ENCODE data around the gene FAM9C.

The FAM9C gene

GRCh38 chrX:12996934-12997435 lies 47.4 kb downstream of the FAM9C start:
- no peak overlapping the region for H3K4me3 ChIP-seq (replicated peaks; ENCODE audit: low read depth, low read length)
- TF ChIP-seq CTCF (IDR thresholded peaks at IDR 0.05; ENCODE audit: low read length, missing control alignments), result no peak
- DNase-seq (ENCODE audit: low read depth), result no peak

- no peak overlapping the region for H3K4me3 ChIP-seq (replicated peaks; ENCODE audit: low read depth, low read length)
- TF ChIP-seq CTCF (IDR thresholded peaks at IDR 0.05; ENCODE audit: low read length, missing control alignments), result no peak
- no peak for DNase-seq (ENCODE audit: low read depth)
Measured at GRCh38 chrX:12994321-12994720, 50.1 kb downstream of the FAM9C start.

- TF ChIP-seq CTCF (IDR thresholded peaks at IDR 0.05; ENCODE audit: low read length, missing control alignments), result no peak
- no peak overlapping the region for H3K4me3 ChIP-seq (replicated peaks; ENCODE audit: low read depth, low read length)
- DNase-seq (ENCODE audit: low read depth), result no peak
Measured at GRCh38 chrX:12993826-12994225, 50.6 kb downstream of the FAM9C start.

GRCh38 chrX:12992544-12993118 lies 51.8 kb downstream of the FAM9C start:
- no peak for TF ChIP-seq CTCF (IDR thresholded peaks at IDR 0.05; ENCODE audit: low read length, missing control alignments)
- DNase-seq (ENCODE audit: low read depth), result no peak
- no peak overlapping the region for H3K4me3 ChIP-seq (replicated peaks; ENCODE audit: low read depth, low read length)

GRCh38 chrX:12991575-12991974 lies 52.8 kb downstream of the FAM9C start:
- no peak for DNase-seq (ENCODE audit: low read depth)
- TF ChIP-seq CTCF (IDR thresholded peaks at IDR 0.05; ENCODE audit: low read length, missing control alignments), result no peak
- H3K4me3 ChIP-seq (replicated peaks; ENCODE audit: low read depth, low read length), result no peak overlapping the region

- H3K4me3 ChIP-seq (replicated peaks; ENCODE audit: low read depth, low read length), result no peak overlapping the region
- DNase-seq (ENCODE audit: low read depth), result no peak
- TF ChIP-seq CTCF (IDR thresholded peaks at IDR 0.05; ENCODE audit: low read length, missing control alignments), result no peak
Measured at GRCh38 chrX:12989461-12989860, 55.0 kb downstream of the FAM9C start.

- peak; percentile 75 for DNase-seq (ENCODE audit: low read depth)
- H3K4me3 ChIP-seq (replicated peaks; ENCODE audit: low read depth, low read length), result no peak overlapping the region
- TF ChIP-seq CTCF (IDR thresholded peaks at IDR 0.05; ENCODE audit: low read length, missing control alignments), result no peak
Measured at GRCh38 chrX:12988797-12989196, 55.6 kb downstream of the FAM9C start.

Measured in fibroblast of pulmonary artery (primary cell).